ENCODE results near the gene C11orf65.

Gene C11orf65, protein sequence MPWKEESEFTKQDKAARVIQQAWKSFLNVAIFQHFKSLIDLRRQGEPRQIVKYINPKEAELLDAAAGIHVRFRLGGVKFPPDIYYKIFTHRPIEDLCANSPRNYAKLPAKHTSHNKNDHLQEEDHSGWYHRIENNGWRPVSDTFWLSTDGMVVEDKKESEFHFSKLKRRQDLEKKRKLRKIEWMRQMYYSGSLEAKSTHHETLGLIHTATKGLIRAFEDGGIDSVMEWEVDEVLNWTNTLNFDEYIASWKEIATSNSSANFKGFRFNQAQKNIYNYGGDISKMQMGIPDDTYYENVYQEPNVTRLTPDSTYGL

DNA sequence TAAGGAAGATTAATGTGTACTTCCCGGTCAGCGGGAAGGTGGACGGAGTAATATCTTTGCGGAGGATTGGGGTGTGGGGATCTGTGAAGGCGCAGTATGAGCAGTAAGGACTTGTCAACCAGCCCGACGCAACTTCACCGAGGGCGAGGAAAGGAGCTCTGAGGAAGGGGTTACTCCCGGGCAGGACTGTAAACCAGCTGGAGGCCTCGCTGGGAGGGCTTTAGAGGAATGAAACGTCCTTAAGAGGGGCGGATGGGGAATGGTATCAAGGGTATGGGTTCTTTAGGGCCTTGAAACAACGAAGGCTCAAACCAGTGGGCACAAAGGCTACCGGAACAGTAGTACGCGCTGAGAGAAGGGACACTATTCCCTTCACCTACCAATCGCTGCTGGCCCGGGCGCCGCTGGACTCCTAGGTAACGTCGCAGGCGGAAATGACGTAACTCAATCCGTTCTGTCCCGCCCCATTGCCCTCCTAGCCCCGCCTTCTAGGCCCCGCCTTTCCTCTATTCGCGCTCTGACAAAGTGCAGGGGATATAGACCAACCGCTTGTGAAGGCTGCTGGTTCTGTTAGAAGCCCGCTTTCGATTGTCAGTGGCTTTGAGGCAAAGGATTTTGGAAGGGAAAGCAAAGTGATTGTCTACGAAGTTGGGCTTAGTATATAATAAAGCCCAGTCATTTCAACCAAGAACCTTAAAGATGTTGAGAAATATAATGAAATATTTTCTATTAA lies at the start of gene C11orf65:
TSS of gene C11orf65 (minus strand) at position 439 of the 733 bp plus-strand sequence. CDS start 5,970 bp downstream, outside the sequence.
- peak; percentile 97 for DNase-seq

DNA sequence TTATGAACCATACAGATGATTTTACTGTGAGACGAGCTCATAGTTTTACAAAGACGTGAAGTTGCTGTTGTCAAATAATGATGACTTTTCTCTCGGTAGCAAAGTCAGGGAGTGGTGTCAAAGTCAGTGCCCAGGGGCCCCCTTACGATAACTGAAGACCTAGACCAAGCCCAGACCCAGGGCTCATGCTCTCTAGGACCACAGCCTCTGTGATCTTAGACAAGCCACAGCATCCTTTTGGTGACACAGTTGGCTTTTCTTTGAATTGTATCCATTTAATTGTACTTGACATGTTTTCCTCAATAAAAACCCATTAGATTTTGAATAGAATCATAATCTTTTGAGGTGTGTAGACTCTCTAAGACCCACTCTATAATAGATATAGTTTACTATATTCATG lies 48.8 kb upstream of the C11orf65 start:
- no peak for DNase-seq

DNA sequence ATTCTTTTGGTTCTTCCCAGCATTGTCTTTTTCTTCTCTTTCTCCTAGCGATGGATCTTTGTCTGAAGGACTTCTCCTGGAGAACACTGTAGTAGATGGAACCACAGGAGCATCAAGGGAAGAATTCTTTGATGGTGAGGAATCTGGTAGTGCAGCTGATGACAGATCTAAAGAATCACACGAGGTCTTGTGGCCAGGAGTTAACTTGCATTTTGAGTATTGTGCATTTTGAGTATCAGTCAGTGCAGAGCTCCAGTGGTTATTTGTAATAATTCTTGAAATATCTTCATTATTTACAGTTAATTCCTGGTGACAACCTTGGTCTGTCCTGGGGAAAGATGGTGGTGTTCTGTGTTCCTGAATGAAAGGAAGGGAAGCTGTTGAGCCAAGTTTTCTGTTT lies 45.4 kb upstream of the C11orf65 start:
- no peak for DNase-seq

DNA sequence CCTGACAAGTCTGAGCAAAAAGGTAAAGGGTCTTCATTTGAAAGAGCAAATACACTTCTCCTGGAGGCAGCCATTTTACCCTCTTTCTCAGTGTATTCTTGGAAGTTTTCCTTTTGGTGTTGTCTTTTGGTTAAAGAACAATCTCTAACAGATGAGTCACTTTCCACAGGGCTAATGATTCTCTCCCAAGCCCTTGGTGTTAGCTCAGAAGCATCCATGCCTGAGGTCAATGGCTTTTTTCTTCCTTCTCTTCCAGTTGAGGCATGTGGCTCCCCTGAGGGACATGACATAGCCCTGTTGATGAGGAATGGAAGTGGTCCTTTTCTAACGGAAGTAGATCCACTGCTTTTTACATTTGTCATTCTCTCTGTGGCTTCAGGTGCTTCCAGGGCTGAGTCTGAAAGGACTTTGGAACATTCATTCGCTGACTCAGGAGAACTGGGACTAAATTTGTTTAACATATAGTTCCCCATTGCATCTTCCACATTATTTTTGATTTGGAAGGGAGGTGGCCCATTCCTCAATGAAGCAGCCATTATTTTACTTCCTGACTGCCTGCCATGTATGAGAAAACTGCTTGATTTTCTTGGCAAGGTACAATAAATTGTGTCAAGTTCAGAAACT lies 44.6 kb upstream of the C11orf65 start:
- no peak for DNase-seq

DNA sequence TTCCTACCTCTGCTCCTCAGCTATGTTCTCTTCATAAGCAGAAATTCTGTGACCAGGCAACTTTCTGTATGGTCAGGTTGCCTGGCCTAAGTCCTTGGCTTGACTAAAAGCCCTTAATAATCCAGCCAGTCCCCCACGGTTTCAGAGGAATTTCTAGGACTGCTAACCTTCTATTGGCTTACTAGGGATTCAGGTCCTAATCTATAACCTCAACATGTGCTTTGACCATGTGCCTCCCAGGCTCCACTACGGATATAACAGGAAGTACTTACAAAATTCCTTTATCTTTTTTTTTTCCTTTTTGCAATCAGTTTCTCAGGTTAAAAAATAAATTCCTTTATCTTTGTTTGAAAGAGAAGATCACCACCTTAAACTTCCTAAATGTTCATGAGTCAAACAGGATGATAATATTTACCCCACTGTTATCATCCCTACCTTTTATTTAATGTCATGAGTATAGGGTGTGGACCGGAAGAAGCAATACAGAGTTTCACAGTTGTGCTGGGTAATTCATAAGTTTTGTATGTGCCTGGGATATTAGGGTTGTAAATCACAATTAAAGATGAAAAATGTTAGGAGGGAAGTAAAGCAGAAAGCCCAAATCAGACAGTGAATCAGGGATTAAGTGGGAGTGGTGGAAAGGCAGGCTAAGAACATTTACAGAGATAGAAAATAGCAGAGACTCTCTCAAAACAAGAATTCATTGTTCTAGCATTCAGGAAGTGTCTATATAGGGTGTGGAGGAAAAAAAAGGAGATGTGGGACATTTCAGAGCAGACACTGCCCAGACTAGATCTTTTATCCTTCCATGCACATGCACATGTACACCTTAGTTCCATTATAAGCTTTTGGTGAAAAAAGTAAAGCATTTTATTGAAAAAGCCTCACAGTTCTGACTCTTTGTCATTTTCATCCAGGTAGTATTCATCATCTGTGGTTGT lies 41.6 kb upstream of the C11orf65 start:
- DNase-seq: no peak

DNA sequence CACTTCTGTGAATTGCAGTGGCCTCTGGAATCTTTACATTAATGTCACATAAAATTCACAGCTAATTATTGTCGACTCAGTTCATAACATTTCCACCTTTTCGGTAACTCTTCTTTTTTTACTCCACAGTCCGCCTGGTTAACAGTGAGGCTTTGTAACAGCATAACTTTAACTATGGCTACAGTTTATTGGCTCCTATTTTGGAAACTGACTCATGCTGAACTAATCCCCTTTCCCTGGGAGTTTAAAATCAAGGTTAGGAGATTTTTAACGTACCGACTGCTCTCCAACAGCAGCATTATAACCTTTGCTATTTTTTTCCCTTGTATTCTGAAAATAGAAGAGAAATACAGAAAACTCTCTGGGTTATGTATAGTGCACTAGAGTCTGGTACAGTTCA lies 34.1 kb upstream of the C11orf65 start:
- DNase-seq: no peak

DNA sequence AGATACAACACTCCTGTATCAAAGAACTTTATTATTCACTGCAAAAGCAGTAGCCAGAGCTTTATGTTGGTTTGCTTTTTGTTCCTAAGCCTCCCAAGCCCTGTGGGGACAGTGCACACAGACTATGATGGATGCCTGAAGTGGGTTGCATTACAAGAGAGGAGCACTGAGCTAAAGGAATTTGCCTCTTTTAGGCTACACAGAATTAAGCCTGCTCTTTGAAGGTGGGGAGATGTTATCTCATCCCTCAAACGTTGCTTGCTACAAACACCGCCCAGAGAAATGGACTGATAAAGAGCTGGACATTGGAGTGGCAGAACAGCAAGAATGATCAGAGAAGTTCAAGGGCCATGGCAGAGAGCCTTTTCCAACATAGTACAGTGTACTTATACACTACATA lies 33.4 kb upstream of the C11orf65 start:
- no peak for DNase-seq

DNA sequence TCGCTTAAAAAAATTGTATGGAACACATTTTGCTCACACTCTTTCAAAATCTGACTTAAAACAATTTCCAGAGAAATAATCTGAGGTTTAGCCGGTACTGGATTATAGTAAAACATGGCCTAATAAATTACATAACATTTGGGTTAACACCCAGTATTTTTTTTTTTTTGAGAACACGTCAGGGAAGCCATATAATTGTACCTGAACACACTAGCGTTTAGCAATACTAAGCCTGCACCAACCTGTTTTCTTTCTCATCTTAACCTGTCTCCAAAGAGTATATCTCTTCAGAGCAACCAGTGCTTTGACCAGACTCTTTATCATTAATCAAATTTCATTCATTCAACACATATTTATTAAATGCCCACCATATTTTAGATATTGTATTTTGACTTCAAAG lies 32.8 kb upstream of the C11orf65 start:
- DNase-seq: no peak

DNA sequence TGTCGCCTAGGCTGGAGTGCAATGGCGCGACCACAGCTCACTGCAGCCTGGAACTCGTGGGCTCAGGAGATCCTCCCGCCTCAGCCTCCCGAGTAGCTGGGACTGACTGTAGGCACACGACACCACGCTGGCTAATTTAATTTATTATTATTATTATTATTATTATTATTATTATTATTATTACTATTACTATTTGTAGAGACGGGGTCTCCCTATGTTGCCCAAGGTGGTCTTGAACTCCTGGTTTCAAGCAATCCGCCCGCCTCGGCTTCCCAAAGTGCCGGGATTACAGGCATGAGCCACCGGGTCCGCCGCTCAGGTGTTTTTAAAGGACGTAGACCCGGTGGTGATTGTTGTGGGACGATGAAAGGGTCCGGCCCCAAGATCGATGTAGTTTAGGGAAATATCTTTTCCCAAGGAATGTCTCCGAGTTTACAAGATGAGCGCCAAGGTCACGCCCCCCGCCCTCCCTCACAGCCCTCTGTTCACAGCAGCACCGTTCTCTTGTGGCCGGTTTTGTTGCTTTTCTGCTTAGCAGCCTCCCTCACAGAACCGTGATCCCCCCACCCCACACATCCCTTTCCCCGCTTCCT lies 31.6 kb upstream of the C11orf65 start:
- DNase-seq: no peak

DNA sequence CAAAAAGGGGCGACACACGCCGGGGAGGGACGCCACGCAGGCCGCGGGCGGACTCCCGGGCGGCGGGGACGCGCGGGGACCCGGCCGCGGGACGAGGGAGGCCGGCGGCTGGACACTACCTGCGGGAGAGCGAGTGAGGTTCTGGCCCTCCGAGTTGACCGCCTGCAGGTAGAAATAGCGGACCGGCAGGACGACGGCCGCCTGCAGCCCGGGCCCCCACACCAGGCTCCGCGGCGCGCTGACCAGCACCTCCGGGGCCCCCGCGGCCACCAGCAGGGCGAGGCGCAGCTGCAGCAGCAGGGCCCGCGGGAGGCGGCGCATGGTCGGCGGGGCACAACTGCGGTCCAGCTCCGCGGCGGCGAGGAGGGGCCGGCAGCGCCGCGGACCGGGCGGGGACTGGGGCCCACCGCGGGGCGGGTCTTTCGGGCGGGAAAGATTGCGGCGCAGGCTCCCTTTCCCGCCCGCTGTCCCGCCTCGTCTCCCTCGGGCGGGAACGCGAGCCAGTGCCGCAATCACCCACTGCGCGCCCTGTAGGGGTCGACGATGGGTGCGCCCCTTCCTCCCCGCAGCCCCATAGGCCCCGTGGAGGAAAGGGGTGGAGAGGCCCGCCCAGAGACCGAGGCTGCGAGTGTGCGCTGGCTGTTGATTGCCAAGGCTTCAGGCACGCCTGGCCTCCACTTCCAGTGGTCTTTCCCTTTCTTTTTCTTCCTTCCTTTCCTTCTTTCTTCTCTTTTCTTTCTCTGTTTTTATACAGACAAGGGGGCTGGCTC lies 30.9 kb upstream of the C11orf65 start, which contains the start of gene POGLUT3:
TSS of gene POGLUT3 (minus strand) at position 339 of the 770 bp plus-strand sequence. CDS start at position 321, 18 bp downstream.
- DNase-seq: peak; percentile 59

DNA sequence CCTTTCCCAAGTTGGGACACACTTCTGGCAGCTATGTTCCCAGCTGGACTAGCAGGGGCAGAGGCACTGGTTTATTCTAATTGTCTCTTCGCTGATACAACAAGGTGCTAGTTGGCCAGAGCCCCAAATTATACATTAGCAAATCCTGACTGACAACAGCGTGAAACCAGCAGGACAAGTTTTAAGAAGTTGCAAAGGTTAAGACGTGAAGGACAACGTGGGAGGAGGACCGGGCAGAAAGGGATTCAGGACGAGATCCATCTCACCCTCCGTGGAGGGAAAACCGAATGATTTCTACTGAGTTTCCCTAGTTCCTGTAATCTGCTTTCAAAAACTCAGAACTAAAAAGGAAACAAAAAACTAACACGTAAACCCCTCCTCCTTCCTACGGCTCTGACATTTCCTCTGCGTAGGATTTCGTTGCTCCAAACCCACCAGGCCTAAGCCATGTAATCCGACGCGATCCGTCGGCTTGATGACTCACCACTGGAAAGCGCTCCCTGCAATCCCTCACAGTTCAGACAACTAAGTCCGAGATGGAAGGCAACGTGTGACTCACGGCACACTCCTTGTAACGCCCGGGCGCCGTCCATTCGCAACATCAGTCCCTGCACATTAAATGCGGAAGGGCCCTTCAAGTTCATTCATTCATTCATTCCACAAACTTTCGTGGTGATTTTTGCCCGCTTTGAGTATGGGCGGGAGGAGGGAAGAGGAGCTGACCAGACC lies 30.2 kb upstream of the C11orf65 start:
- peak; percentile 85 for DNase-seq

DNA sequence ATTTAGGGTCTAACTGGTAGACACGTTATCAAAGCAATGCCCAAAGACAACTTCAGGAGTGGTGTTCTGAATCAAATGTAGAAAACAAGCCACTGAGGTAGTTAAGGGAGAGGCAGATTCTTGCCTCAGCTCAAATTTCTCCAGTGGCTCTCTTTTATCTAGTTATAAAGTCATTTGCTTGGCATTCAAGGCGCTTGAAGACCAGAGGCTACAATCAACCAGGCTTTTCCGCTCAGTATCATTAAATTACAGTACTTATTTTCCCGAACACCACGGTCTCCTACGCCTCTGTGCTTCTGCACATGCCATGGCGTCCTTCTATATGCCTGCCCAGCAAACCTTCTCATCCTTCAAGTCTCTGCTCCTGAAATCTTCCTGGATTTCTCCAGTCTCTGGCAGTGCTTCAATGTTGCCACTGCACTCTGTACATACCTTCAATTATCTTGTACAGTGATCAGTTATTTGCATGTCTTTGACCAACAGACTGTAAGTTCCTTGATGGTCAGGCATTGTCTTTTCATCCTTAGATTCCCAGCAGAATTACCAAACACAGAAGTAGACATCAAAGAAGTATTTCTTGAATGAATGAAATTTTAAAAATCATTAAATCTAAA lies 29.4 kb upstream of the C11orf65 start:
- no peak for DNase-seq

DNA sequence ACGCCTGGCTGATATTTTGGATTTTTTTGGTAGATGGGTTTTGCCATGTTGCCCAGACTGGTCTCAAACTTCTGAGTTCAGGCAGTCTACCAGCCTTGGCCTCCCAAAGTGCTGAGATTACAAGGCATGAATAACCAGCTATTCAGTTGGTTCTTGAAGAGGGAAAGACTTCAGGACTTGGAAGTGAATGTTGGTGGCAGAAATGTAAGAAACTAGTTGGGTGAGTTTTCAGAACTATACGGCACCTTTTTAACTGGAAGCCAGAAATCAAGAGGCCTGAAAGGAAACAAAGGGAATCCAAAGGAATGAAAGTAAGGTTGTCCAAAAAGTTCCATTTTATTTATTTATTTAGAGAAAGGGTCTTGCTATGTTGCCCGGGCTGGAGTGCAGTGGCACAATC lies 28.0 kb upstream of the C11orf65 start:
- DNase-seq: no peak

DNA sequence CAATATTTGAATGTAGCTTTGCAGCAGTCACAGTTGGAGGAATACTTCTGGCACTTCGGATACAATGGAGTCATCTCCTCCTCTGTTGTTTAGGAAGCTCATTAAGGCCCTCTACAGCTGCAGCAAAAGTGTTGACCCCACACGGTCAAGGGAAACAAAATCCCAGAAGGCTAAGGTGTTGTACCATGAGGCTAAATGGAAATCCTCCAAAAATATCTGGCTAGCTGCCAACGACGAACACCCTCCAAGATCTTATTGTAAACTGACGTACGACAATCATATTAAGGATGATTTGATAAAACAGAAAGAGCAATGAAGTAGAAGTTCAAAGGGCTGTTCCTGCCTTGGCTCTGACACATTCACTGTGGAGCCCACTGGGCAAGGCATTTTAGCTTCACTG lies 26.9 kb upstream of the C11orf65 start:
- no peak for DNase-seq

DNA sequence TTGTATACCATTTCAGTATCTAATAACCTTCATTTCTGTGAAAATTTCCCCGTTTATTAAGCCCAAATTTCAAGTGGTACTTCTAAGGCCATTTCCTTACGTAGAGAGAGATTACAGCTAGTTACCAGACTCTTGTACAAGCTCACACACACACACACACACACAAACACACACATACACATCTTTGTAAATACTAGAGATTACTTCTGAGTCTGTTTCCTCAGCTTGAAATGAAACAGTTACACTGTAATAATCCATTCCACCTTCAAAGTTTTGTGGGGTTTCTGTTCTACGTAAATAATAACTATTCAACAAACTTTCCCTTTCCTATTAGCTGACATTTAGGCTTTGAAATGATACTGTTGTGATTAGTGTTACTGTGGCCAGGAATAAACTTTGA lies 24.6 kb upstream of the C11orf65 start:
- DNase-seq: no peak

DNA sequence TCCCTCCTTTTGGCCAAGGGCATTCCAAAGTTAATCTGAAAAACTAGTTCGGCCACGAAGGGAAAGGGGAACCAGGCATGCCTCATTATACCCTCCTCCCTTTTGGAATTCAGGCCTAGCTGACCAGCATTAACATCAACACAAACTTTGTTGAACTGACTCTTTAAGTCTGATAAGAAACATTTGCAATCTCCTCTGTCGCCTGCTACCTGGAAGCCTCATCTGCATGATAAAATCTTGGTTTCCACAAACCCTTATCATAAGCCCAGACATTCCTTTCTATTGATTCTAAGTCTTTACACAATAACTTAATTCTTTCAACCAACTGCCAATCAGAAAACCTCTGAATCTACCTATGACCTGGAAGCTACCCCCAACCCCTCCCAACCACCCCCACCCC lies 19.5 kb upstream of the C11orf65 start:
- no peak for DNase-seq

DNA sequence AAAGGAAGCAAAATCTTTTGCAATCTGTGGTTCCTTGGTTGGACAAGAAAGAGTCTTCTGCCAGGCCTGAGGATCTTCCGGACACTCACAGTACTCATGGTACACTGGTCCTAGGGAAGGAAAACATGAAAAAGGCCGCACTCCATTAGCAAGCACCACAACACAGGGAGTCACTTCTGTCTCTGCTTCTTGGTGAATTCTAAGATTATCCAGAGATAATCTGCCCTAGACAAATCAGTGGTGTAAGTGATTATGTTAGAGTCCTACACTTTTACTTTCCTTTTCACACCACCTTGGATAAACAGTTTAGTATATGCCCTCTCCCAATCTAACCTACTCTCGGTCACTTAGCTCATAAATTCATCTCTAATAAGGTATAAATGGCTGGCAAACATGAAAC lies 19.0 kb upstream of the C11orf65 start:
- no peak for DNase-seq

DNA sequence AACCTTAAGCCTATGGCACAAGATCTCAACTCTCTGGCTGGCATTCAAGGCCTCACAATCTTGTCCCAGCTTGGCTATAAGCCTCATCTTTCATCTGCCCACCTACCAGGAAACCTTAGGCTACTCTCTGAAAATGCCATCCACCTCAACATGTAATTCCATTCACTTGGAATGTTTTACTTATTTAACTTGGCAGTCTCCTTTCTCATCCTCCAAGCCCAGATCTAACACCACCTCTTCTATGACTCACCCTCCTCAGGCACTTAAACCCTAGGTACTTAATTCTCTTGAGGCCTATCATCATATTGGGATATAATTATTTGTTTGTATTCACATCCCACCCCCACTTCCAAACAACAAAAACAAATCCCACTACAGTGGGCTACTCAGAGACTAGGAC lies 15.8 kb upstream of the C11orf65 start:
- no peak for DNase-seq

DNA sequence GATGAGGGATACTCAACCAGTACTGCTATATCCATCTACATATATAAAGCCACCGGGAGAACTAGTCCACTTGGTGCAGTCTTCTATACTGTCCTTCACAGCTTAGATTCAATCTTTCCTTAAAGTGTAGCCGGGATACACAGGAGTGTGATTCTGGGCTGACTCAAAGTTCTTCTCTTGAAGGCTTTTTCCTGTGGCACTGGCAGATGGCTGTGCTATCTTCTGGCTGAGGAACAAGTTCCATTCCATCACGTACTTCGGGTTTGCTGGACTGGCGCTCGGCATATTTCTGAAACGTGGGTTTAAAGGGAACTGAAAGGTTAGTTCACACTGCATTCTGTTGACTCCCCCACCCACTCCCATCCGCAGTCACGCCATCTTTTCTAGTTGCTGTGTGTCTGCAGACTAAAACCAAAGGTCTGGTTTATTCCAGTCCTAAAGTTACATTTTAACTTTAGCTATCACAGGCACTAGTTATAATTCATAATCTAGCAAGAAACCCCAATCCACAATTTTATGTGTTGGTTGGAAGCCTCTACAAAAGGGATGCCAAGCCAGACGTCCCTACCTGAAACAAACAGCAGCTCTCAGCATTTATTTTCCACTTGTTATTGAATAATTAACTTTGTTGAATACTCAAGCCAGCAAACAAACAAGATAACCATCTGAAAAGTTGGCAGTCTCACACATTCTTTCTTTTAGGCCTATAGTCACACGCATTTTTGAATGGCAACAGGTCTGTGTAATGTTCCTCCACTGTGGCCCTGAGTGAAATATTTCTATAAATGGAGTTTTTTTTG lies 7.5 kb upstream of the C11orf65 start:
- DNase-seq: no peak

DNA sequence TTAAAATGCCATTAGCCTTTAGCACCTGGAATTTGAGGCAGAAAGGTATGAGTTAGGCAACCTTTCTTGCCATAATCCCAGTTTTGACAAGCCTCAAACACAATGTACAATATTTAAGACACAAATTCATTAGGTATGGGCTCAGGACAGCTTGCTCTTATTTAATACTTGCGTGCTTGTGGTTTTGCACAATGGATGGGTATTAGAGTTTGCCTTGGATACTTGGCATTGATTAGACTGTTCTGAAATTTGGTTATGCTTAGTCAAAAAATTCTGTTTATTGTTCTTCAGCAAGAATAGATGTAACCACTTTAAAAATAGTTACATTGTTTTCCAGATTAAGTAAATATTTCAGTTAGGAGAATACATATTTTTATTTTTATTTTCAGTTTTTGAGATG lies 5.4 kb upstream of the C11orf65 start:
- no peak for DNase-seq

All from hematopoietic multipotent progenitor cell treated with erythropoietin and hydrocortisone succinate and interleukin-3 and kit ligand, for 8 days (in vitro differentiated cells).